BLaER1 (cell line): ENCODE data around the gene ZNF324.

Source experiments
- H3K27ac ChIP-seq: shearing (Covaris generic); formaldehyde crosslinking; 2 replicates; pipeline ENCODE4 v1.8.1; 2022
- H3K27me3 ChIP-seq: shearing (Covaris generic); formaldehyde crosslinking; 2 replicates; pipeline ENCODE4 v1.8.1; 2022
- H3K36me3 ChIP-seq: shearing (Covaris generic); formaldehyde crosslinking; 2 replicates; pipeline ENCODE4 v1.8.1; 2022
- H3K4me1 ChIP-seq: shearing (Covaris generic); formaldehyde crosslinking; 2 replicates; pipeline ENCODE4 v1.8.1; 2022
- H3K4me2 ChIP-seq: shearing (Covaris generic); formaldehyde crosslinking; 2 replicates; pipeline ENCODE4 v1.8.1; 2022
- H3K4me3 ChIP-seq: shearing (Covaris generic); formaldehyde crosslinking; 2 replicates; pipeline ENCODE4 v1.8.1; 2022
- H3K9ac ChIP-seq: shearing (Covaris generic); formaldehyde crosslinking; 2 replicates; pipeline ENCODE4 v1.8.1; 2022
- H3K9me3 ChIP-seq: shearing (Covaris generic); formaldehyde crosslinking; 2 replicates; pipeline ENCODE4 v1.8.1; 2022
- H4K20me1 ChIP-seq: shearing (Covaris generic); formaldehyde crosslinking; 2 replicates; pipeline ENCODE4 v1.8.1; 2022
- Cebpa-rat ChIP-seq: shearing (Covaris generic); IDR thresholded peaks from 2 replicates; pipeline ENCODE4 v1.8.1; 2022

The ZNF324 gene

DNA sequence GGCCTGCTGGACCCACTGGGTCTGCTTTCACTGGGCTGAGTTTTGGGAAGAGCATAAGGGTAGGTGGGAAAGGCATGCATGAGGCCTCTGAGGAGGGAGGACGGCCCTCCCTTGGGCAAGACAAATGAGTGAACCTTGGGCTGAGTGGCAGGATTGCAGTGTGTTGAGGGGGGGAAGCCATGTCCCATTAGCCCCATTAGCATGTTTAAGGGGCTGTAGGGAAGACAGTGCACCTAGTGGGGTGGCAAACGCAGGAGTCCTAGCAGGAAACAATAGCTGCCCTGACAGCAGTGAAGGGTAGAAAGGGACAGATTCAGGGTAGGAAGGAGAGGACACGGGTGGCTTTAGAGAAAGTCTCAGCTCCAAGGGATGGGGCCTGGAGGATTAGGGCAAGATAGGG is 55.8 kb downstream of the ZNF324 start:
- Histone ChIP-seq H4K20me1 (peaks cover 10% of the 10 kb centered on the region), H3K27ac (no peak overlapping the region), H3K9me3 (no peaks in the 10 kb centered on the region), H3K9ac (no peak overlapping the region), H3K4me2 (no peak overlapping the region), H3K27me3 (no peaks in the 10 kb centered on the region), H3K36me3 (no peaks in the 10 kb centered on the region), H3K4me3 (no peak overlapping the region), H3K4me1 (peaks cover 17% of the 10 kb centered on the region)
- no peak for TF ChIP-seq Cebpa-rat
